DOHH2 (cell line): ENCODE results near the gene OR4D1.

Experiments used
- CTCF ChIP-seq: fragments of 200-600 bp; sonication (generic); IDR thresholded peaks from one replicate; pipeline ENCODE4 v1.5.1; 2014; ENCODE audit warnings: antibody characterized with exemption, mild to moderate bottlenecking, low read depth, low read length; ENCODE audit not compliant: poor library complexity, severe bottlenecking
- EZH2phosphoT487 ChIP-seq: fragments of 200-600 bp; sonication (generic); IDR thresholded peaks from 2 replicates; pipeline ENCODE4 v1.6.1; 2017; ENCODE audit warnings: borderline replicate concordance, mild to moderate bottlenecking, antibody characterized with exemption, low read length, moderate library complexity, mixed read lengths

GRCh38 chr17:58183514-58183913 lies 35.3 kb downstream of the OR4D1 start:
- TF ChIP-seq CTCF: no peak
- no peak for TF ChIP-seq EZH2phosphoT487
